ENCODE measurements around the gene KCNMB3. TPM values are rescaled to one million over a fixed set of nuclear protein-coding genes. Genes with fewer than 3 reads are reported as not detected.

KCNMB3 gene
- total and polyA plus RNA-seq, 2 of the 13 experiments (the other 11 are each of a cell fraction or from before 2014, with no cell fraction given) = 4.3 to 7.1 TPM

DNA sequence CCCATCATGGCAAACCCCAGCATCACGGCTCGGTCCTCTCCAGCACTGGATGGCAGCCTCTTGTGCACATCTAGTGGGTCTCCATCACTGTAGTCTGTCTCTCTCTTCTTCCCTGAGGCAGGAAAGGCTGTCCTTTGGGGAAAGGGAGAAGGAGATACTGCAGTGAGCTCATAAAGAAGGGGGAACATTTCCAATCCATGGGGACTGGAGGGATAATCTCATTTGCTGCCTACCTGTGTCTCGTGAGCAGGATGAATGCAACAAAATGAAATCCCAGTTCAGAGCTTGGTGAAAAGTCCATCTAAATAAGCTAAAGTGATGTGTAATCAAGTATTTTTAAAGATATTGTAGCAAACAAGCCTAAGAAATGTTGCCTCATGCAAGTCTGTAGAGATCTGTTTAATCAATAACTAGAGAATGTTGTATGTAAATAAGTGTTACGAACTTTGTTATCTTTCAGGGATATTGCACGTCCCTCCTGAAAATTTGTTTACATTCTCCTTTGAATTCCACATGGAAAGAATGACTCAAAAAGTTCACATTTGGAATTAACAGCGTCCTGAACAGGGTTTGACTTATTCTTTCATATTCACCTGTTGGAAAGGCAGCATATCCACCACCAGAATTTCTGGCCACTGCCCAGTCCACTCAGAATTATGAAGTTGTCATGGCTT lies at the start of gene KCNMB3 (continued):
- TF ChIP-seq, protein P1, sequence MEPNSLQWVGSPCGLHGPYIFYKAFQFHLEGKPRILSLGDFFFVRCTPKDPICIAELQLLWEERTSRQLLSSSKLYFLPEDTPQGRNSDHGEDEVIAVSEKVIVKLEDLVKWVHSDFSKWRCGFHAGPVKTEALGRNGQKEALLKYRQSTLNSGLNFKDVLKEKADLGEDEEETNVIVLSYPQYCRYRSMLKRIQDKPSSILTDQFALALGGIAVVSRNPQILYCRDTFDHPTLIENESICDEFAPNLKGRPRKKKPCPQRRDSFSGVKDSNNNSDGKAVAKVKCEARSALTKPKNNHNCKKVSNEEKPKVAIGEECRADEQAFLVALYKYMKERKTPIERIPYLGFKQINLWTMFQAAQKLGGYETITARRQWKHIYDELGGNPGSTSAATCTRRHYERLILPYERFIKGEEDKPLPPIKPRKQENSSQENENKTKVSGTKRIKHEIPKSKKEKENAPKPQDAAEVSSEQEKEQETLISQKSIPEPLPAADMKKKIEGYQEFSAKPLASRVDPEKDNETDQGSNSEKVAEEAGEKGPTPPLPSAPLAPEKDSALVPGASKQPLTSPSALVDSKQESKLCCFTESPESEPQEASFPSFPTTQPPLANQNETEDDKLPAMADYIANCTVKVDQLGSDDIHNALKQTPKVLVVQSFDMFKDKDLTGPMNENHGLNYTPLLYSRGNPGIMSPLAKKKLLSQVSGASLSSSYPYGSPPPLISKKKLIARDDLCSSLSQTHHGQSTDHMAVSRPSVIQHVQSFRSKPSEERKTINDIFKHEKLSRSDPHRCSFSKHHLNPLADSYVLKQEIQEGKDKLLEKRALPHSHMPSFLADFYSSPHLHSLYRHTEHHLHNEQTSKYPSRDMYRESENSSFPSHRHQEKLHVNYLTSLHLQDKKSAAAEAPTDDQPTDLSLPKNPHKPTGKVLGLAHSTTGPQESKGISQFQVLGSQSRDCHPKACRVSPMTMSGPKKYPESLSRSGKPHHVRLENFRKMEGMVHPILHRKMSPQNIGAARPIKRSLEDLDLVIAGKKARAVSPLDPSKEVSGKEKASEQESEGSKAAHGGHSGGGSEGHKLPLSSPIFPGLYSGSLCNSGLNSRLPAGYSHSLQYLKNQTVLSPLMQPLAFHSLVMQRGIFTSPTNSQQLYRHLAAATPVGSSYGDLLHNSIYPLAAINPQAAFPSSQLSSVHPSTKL (CRISPR knock-in tag; IDR thresholded peaks at IDR 0.05) = peak; percentile 93
- TF ChIP-seq HMG20B (CRISPR knock-in tag; conservative IDR thresholded peaks at IDR 0.05) (no peak), XBP1 (CRISPR knock-in tag; IDR thresholded peaks at IDR 0.05) (no peak), TP53 (CRISPR knock-in tag; conservative IDR thresholded peaks at IDR 0.05) (no peak), TBX3 (IDR thresholded peaks at IDR 0.05; ENCODE audit: borderline replicate concordance) (peak; percentile 46; the same call in 1 of the 2 replicates), PTBP1 (IDR thresholded peaks at IDR 0.05; ENCODE audit: low read depth, low read length, poor library complexity, severe bottlenecking) (no peak), BHLHE40 (IDR thresholded peaks at IDR 0.05; ENCODE audit: low read length) (peak; percentile 54; the same call in 1 of the 2 replicates), ZIK1 (CRISPR knock-in tag; IDR thresholded peaks at IDR 0.05; ENCODE audit: borderline replicate concordance, low read depth) (no peak), BRD4 (CRISPR knock-in tag; IDR thresholded peaks at IDR 0.05) (no peak), POLR2A (IDR thresholded peaks at IDR 0.05; ENCODE audit: insufficient read depth in 1 of 2, low read depth in 2 of 2, low read length in 2 of 2) (peak in 1 of 2 experiments; percentile 37; a peak in 1 of 4 replicates), SRSF1 (optimal IDR thresholded peaks at IDR 0.05; ENCODE audit: low read depth, low read length) (no peak), ZNF652 (CRISPR knock-in tag; IDR thresholded peaks at IDR 0.05; ENCODE audit: borderline replicate concordance, low read depth) (0 out of 2 replicates have a peak, but pooled peaks have one; percentile 43)
- TF ChIP-seq, protein P2, sequence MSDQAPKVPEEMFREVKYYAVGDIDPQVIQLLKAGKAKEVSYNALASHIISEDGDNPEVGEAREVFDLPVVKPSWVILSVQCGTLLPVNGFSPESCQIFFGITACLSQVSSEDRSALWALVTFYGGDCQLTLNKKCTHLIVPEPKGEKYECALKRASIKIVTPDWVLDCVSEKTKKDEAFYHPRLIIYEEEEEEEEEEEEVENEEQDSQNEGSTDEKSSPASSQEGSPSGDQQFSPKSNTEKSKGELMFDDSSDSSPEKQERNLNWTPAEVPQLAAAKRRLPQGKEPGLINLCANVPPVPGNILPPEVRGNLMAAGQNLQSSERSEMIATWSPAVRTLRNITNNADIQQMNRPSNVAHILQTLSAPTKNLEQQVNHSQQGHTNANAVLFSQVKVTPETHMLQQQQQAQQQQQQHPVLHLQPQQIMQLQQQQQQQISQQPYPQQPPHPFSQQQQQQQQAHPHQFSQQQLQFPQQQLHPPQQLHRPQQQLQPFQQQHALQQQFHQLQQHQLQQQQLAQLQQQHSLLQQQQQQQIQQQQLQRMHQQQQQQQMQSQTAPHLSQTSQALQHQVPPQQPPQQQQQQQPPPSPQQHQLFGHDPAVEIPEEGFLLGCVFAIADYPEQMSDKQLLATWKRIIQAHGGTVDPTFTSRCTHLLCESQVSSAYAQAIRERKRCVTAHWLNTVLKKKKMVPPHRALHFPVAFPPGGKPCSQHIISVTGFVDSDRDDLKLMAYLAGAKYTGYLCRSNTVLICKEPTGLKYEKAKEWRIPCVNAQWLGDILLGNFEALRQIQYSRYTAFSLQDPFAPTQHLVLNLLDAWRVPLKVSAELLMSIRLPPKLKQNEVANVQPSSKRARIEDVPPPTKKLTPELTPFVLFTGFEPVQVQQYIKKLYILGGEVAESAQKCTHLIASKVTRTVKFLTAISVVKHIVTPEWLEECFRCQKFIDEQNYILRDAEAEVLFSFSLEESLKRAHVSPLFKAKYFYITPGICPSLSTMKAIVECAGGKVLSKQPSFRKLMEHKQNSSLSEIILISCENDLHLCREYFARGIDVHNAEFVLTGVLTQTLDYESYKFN (CRISPR knock-in tag; conservative IDR thresholded peaks at IDR 0.05) = peak; percentile 89
- TF ChIP-seq, protein P3, sequence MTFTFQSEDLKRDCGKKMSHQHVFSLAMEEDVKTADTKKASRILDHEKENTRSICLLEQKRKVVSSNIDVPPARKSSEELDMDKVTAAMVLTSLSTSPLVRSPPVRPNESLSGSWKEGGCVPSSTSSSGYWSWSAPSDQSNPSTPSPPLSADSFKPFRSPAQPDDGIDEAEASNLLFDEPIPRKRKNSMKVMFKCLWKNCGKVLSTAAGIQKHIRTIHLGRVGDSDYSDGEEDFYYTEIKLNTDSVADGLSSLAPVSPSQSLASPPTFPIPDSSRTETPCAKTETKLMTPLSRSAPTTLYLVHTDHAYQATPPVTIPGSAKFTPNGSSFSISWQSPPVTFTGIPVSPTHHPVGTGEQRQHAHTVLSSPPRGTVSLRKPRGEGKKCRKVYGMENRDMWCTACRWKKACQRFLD (CRISPR knock-in tag; IDR thresholded peaks at IDR 0.05; ENCODE audit: borderline replicate concordance) = no peak
- TF ChIP-seq, protein P4, sequence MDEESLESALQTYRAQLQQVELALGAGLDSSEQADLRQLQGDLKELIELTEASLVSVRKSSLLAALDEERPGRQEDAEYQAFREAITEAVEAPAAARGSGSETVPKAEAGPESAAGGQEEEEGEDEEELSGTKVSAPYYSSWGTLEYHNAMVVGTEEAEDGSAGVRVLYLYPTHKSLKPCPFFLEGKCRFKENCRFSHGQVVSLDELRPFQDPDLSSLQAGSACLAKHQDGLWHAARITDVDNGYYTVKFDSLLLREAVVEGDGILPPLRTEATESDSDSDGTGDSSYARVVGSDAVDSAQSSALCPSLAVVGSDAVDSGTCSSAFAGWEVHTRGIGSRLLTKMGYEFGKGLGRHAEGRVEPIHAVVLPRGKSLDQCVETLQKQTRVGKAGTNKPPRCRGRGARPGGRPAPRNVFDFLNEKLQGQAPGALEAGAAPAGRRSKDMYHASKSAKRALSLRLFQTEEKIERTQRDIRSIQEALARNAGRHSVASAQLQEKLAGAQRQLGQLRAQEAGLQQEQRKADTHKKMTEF (CRISPR knock-in tag; IDR thresholded peaks at IDR 0.05) = peak; percentile 80
- TF ChIP-seq, protein P5, sequence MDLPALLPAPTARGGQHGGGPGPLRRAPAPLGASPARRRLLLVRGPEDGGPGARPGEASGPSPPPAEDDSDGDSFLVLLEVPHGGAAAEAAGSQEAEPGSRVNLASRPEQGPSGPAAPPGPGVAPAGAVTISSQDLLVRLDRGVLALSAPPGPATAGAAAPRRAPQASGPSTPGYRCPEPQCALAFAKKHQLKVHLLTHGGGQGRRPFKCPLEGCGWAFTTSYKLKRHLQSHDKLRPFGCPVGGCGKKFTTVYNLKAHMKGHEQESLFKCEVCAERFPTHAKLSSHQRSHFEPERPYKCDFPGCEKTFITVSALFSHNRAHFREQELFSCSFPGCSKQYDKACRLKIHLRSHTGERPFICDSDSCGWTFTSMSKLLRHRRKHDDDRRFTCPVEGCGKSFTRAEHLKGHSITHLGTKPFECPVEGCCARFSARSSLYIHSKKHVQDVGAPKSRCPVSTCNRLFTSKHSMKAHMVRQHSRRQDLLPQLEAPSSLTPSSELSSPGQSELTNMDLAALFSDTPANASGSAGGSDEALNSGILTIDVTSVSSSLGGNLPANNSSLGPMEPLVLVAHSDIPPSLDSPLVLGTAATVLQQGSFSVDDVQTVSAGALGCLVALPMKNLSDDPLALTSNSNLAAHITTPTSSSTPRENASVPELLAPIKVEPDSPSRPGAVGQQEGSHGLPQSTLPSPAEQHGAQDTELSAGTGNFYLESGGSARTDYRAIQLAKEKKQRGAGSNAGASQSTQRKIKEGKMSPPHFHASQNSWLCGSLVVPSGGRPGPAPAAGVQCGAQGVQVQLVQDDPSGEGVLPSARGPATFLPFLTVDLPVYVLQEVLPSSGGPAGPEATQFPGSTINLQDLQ (CRISPR knock-in tag; IDR thresholded peaks at IDR 0.05) = no peak

Measured in HepG2 (cell line).